ENCODE measurements around the gene EIF1AD. TPM values are rescaled to one million over a fixed set of nuclear protein-coding genes. Genes with fewer than 3 reads are reported as not detected.
"Not testable (repeated sequence)": the region's sequence is repeated elsewhere in the genome, so short reads cannot be mapped to it uniquely, and the experiment has no call there.

The EIF1AD gene
- polyA plus RNA-seq (ENCODE audit: insufficient read length): 18.5 TPM

GRCh38 chr11:66001942-66002647 lies at the start of gene EIF1AD, which contains the start of gene BANF1:
EIF1AD (minus strand) TSS chr11:66002157; CDS start chr11:66000389, 1,768 bp downstream.
BANF1 (plus strand) TSS chr11:66002503; CDS start chr11:66003251, 748 bp downstream.
- peak; percentile 96 for DNase-seq (ENCODE audit: low read depth)

GRCh38 chr11:66051371-66051765 lies 49.4 kb upstream of the EIF1AD start:
- DNase-seq (ENCODE audit: low read depth): no peak

- no peak for DNase-seq (ENCODE audit: low read depth)
These were observed 48.7 kb upstream of the EIF1AD start for GRCh38 chr11:66050581-66051231.

- no peak for DNase-seq (ENCODE audit: low read depth)
These were observed 46.8 kb upstream of the EIF1AD start, which contains the start of gene GAL3ST3 for GRCh38 chr11:66048547-66049323. GAL3ST3 (minus strand) TSS chr11:66049161; CDS start chr11:66045415, 3,746 bp downstream.

- no peak for DNase-seq (ENCODE audit: low read depth)
These were observed 45.8 kb upstream of the EIF1AD start for GRCh38 chr11:66047541-66048365.

GRCh38 chr11:66046901-66047300 lies 44.9 kb upstream of the EIF1AD start:
- DNase-seq (ENCODE audit: low read depth): no peak

- DNase-seq (ENCODE audit: low read depth): no peak
These were observed 43.3 kb upstream of the EIF1AD start for GRCh38 chr11:66045177-66045639.

- DNase-seq (ENCODE audit: low read depth): no peak
These were observed 42.8 kb upstream of the EIF1AD start for GRCh38 chr11:66044757-66045156.

GRCh38 chr11:66042996-66043906 lies 41.3 kb upstream of the EIF1AD start:
- DNase-seq (ENCODE audit: low read depth): no peak

- no peak for DNase-seq (ENCODE audit: low read depth)
These were observed 40.5 kb upstream of the EIF1AD start for GRCh38 chr11:66042227-66042995.

- DNase-seq (ENCODE audit: low read depth): no peak
These were observed 37.8 kb upstream of the EIF1AD start for GRCh38 chr11:66039765-66040164.

- DNase-seq (ENCODE audit: low read depth): no peak
These were observed 35.4 kb upstream of the EIF1AD start for GRCh38 chr11:66037327-66037726.

- no peak for DNase-seq (ENCODE audit: low read depth)
These were observed 34.4 kb upstream of the EIF1AD start for GRCh38 chr11:66036334-66036710.

GRCh38 chr11:66035653-66036333 lies 33.8 kb upstream of the EIF1AD start:
- DNase-seq (ENCODE audit: low read depth): no peak

GRCh38 chr11:66032957-66033735 lies 31.2 kb upstream of the EIF1AD start:
- DNase-seq (ENCODE audit: low read depth): no peak

- no peak for DNase-seq (ENCODE audit: low read depth)
These were observed 24.1 kb upstream of the EIF1AD start, which contains the start of gene CATSPER1 for GRCh38 chr11:66026017-66026529. CATSPER1 (minus strand) TSS chr11:66026479; CDS start chr11:66026379, 100 bp downstream.

- DNase-seq (ENCODE audit: low read depth): not testable (repeated sequence)
These were observed 21.2 kb upstream of the EIF1AD start for GRCh38 chr11:66023186-66023440.
